ENCODE results near the gene PRAMEF11. TPM values are rescaled to one million over a fixed set of nuclear protein-coding genes. Genes with fewer than 3 reads are reported as not detected.

The PRAMEF11 gene
- total RNA-seq, 4 donors from 2014 or later, result not detected

DNA sequence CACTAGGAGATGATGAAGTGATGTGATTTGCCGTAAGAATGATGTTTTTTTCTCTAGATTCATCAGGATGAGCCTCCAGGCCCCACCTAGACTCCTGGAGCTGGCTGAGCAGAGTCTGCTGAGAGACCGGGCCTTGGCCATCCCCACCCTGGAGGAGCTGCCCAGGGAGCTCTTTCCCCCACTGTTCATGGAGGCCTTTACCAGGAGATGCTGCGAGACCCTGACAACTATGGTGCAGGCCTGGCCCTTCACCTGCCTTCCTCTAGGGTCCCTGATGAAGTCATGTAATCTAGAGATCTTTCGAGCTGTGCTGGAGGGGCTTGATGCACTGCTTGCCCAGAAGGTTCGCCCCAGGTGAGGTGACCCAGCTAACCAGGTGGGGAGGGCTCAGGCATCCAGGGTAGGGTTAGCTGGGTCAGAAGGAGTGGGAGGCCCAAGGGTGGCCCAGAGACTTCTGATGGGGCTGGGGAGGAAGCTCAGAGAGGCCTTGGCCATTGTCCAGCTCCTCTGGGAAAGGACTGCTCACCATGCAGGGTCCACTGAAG is 56.3 kb downstream of the PRAMEF11 start:
- TF ChIP-seq, protein P1, sequence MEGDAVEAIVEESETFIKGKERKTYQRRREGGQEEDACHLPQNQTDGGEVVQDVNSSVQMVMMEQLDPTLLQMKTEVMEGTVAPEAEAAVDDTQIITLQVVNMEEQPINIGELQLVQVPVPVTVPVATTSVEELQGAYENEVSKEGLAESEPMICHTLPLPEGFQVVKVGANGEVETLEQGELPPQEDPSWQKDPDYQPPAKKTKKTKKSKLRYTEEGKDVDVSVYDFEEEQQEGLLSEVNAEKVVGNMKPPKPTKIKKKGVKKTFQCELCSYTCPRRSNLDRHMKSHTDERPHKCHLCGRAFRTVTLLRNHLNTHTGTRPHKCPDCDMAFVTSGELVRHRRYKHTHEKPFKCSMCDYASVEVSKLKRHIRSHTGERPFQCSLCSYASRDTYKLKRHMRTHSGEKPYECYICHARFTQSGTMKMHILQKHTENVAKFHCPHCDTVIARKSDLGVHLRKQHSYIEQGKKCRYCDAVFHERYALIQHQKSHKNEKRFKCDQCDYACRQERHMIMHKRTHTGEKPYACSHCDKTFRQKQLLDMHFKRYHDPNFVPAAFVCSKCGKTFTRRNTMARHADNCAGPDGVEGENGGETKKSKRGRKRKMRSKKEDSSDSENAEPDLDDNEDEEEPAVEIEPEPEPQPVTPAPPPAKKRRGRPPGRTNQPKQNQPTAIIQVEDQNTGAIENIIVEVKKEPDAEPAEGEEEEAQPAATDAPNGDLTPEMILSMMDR (IDR thresholded peaks at IDR 0.05; ENCODE audit: low read depth), result no peak

Other genes with a start within 250 kb of the PRAMEF11 start
- gene DHRS3, start 213.2 kb downstream of the PRAMEF11 start, total RNA-seq, result 100 to 1,000 TPM; 147 to 406 (median 256) TPM
- gene AADACL4, start 187.3 kb downstream of the PRAMEF11 start, total RNA-seq, result not detected
- under 1 TPM in 2 of 4 donors, not detected in 2; 0.16 to 0.19 TPM for gene AADACL3, start 115.3 kb downstream of the PRAMEF11 start, total RNA-seq
- not detected for gene CFAP107, start 85.2 kb downstream of the PRAMEF11 start, total RNA-seq
- not detected for gene PRAMEF12, start 57.7 kb downstream of the PRAMEF11 start, total RNA-seq
- gene PRAMEF1, start 40.0 kb downstream of the PRAMEF11 start, total RNA-seq, result not detected
- gene HNRNPCL1, start 17.3 kb upstream of the PRAMEF11 start, total RNA-seq, result not detected
- gene PRAMEF2, start 25.7 kb upstream of the PRAMEF11 start, total RNA-seq, result not detected
- not detected for gene PRAMEF4, start 54.8 kb upstream of the PRAMEF11 start, total RNA-seq
- not detected for gene PRAMEF10, start 66.9 kb upstream of the PRAMEF11 start, total RNA-seq
- not detected for gene PRAMEF7, start 85.2 kb upstream of the PRAMEF11 start, total RNA-seq
- gene PRAMEF6, start 116.2 kb upstream of the PRAMEF11 start, total RNA-seq, result not detected
- not detected for gene PRAMEF27, start 225.2 kb upstream of the PRAMEF11 start, total RNA-seq
- not detected for gene HNRNPCL3, start 229.4 kb upstream of the PRAMEF11 start, total RNA-seq
- gene PRAMEF25, start 239.4 kb upstream of the PRAMEF11 start, total RNA-seq, result not detected